KOPT-K1 (cell line): ENCODE results near the gene DCTN1.

Source experiments
- H3K27ac ChIP-seq: fragments of 200-600 bp; sonication (generic); 2 replicates; pipeline ENCODE4 v1.5.1; 2016; ENCODE audit warnings: antibody characterized with exemption, mild to moderate bottlenecking, low read depth, low read length; ENCODE audit not compliant: poor library complexity, severe bottlenecking
- H3K36me3 ChIP-seq: fragments of 200-600 bp; sonication (generic); 2 replicates; pipeline ENCODE4 v1.5.1; 2017; ENCODE audit warnings: antibody characterized with exemption, mild to moderate bottlenecking, low read length, moderate library complexity; ENCODE audit not compliant: insufficient read depth
- H3K9me3 ChIP-seq: fragments of 200-600 bp; sonication (generic); 2 replicates; pipeline ENCODE4 v1.5.1; 2017; ENCODE audit warnings: antibody characterized with exemption, low read length, mild to moderate bottlenecking; ENCODE audit not compliant: insufficient read depth, poor library complexity, severe bottlenecking

DCTN1 gene

GRCh38 chr2:74391209-74391579 lies 11.1 kb upstream of the DCTN1 start:
- Histone ChIP-seq H3K36me3 (peaks cover 3% of the 10 kb centered on the region; the same call in 1 of the 2 replicates), H3K27ac (peak overlapping the region; percentile 86), H3K9me3 (no peaks in the 10 kb centered on the region)

- peaks cover 6% of the 10 kb centered on the region; the same call in 1 of the 2 replicates for H3K36me3 ChIP-seq
- no peak overlapping the region for H3K27ac ChIP-seq
- H3K9me3 ChIP-seq, result no peaks in the 10 kb centered on the region
Observed at GRCh38 chr2:74390606-74391005, 10.5 kb upstream of the DCTN1 start.

DNA sequence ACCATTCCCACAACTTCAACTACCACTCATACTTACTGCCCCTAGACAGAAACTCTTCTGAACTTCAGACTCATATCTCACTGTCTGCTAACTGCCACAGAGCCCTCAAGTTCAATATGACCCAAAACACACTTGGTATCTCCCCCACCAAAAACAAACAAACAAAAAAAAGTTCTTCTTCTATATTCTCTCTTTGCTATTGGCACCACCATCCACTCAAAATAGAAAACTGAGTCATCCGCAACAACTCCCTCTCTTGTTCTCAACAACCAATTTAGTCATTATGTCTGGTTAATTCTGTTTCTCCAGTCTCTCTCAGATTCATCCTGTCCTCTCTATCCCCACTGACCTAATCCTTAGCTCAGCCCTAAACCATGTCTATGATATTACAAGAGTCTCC lies 7.2 kb upstream of the DCTN1 start:
- H3K36me3 ChIP-seq, result peaks cover 29% of the 10 kb centered on the region
- H3K27ac ChIP-seq, result no peak overlapping the region
- H3K9me3 ChIP-seq, result no peaks in the 10 kb centered on the region

- Histone ChIP-seq H3K36me3 (peaks cover 29% of the 10 kb centered on the region), H3K27ac (no peak overlapping the region)
Observed at GRCh38 chr2:74385396-74385795, 5.3 kb upstream of the DCTN1 start.

DNA sequence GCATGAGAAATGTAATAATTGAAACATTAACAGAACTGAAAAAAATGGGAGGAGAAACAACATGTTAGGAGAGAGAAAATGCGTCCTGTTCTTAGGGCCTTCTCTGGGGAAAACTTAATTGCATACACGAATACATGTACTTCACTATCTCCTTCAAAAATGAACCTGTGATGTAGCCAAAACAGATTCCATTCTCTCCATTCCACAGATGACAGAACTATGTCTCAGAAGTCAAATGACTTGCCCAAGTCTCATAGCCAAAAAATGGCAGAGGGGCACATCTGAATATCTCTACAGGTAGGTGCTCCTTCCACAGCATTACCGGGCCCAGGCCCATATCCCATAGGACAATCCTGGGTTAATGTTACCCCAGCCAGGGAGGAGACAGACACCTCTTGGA lies 3.9 kb upstream of the DCTN1 start:
- Histone ChIP-seq H3K27ac (no peak overlapping the region), H3K9me3 (no peaks in the 10 kb centered on the region), H3K36me3 (peaks cover 29% of the 10 kb centered on the region)

More at GRCh38 chr2:74385396-74385795, 5.3 kb upstream of the DCTN1 start:
- no peaks in the 10 kb centered on the region for H3K9me3 ChIP-seq

DNA sequence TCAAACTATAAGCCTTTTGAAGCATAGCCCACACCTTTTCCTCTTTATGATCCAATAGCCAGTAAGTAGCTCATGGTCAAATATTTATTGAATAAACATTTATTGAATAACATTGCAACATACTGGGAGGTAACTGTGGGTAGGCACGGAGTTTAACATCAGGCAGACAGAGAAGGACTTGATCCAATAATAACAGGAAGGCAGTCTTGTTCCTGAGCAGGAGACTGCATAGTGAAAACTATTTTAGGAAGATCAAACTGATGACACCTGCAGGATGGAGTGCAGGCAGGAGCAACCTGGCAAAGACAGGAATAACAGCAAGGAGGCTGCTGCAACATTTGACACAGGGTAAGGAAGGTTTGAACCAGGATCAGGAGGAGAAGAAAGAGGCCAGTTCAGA lies 3.1 kb upstream of the DCTN1 start:
- H3K9me3 ChIP-seq, result no peaks in the 10 kb centered on the region
- H3K27ac ChIP-seq, result no peak overlapping the region
- peaks cover 29% of the 10 kb centered on the region for H3K36me3 ChIP-seq

DNA sequence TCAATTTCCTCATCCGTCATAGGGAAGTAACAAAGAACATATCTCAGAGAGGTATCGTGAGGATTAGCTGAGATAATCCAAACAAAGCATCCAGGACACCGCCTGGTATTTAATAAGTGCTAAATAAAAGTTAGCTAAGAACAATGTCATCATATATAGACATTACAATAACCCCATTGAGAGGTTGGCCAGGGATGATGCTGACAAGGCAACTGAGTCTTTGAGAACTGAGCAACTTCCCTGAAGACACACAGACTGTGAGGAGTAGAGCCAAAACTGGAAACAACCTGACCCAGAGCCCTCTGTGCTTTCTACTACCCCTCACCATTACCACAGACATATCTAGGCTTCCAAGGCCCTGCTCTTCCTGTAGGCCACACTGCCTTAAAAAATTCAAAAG lies 1.6 kb upstream of the DCTN1 start:
- no peaks in the 10 kb centered on the region for H3K9me3 ChIP-seq
- no peak overlapping the region for H3K27ac ChIP-seq
- H3K36me3 ChIP-seq, result peaks cover 42% of the 10 kb centered on the region

GRCh38 chr2:74378007-74378406 lies 2.1 kb downstream of the DCTN1 start:
- H3K36me3 ChIP-seq, result peaks cover 24% of the 10 kb centered on the region
- no peaks in the 10 kb centered on the region for H3K9me3 ChIP-seq
- no peak overlapping the region for H3K27ac ChIP-seq

GRCh38 chr2:74375838-74376237 lies 4.3 kb downstream of the DCTN1 start:
- no peak overlapping the region for H3K27ac ChIP-seq
- H3K36me3 ChIP-seq, result peaks cover 44% of the 10 kb centered on the region
- H3K9me3 ChIP-seq, result no peaks in the 10 kb centered on the region

GRCh38 chr2:74374509-74375205 lies 5.5 kb downstream of the DCTN1 start:
- H3K27ac ChIP-seq, result no peak overlapping the region
- H3K36me3 ChIP-seq, result peaks cover 55% of the 10 kb centered on the region
- H3K9me3 ChIP-seq, result no peaks in the 10 kb centered on the region

- Histone ChIP-seq H3K9me3 (no peaks in the 10 kb centered on the region), H3K36me3 (peaks cover 62% of the 10 kb centered on the region), H3K27ac (no peak overlapping the region)
Observed at GRCh38 chr2:74373985-74374384, 6.1 kb downstream of the DCTN1 start.

DNA sequence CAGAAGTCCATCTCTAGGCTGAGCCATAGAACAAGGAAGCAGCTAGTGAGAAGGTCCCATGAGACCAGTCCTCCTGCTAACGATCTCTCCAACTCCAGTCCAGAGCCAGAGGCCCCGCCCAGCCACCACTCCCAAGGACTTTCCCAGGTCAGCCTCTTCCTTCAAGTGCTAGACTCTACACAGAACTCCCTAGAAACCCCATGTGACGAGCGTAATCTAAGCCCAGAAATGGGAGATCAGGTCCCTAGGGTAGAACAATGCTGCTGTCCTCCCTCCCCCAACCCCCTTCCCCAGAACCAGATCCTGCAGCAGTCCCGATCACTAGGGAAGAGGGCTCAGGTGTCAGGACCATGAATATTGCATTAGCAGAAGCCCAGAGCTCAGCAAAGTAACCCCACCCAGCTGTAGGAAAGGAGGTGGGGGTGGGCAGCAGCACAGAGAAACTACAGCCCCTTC lies 6.9 kb downstream of the DCTN1 start:
- Histone ChIP-seq H3K9me3 (no peaks in the 10 kb centered on the region), H3K27ac (no peak overlapping the region), H3K36me3 (peaks cover 69% of the 10 kb centered on the region)

DNA sequence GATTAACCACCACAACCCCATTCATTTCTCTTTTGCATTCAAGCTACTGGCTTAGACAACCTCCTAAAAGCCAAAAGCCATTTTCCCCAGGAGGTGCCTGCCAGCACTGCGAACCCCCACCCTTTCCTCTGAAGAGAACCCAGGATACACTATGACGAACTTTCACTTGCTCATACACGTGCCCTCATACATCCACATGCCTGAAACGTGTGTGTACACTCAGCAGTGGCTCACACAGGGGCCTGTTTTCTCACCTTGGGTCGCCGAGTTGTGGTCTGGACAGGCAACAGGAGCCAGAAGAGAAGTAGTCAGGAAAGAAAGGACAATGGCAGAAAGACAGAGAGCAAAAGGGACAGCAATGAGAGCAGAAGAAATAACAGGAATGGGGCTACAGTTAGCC lies 7.4 kb downstream of the DCTN1 start:
- H3K9me3 ChIP-seq, result no peaks in the 10 kb centered on the region
- peaks cover 71% of the 10 kb centered on the region for H3K36me3 ChIP-seq
- no peak overlapping the region for H3K27ac ChIP-seq

DNA sequence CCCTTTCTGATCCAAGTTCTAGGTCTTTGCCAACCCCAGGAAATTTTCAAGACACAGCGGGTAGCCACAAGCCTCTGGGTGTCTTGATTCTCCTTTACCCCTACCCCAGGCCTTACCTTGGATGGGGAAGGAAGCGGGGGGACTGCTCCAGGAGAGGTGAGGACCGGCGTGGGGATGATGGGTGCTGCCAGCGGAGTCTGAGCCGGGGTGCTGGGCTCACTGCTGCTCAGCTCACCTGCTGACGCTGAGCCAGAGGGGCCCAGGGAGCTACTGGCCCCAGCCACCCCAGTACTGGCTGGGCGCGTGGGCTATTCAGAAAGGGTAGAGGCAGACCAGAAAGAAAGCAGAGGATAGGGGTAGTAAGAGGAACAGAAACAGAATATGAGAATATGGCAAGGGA lies 8.7 kb downstream of the DCTN1 start:
- no peak overlapping the region for H3K27ac ChIP-seq
- peaks cover 71% of the 10 kb centered on the region for H3K36me3 ChIP-seq
- H3K9me3 ChIP-seq, result no peaks in the 10 kb centered on the region

- no peaks in the 10 kb centered on the region for H3K9me3 ChIP-seq
- no peak overlapping the region for H3K27ac ChIP-seq
- peaks cover 78% of the 10 kb centered on the region for H3K36me3 ChIP-seq
Observed at GRCh38 chr2:74369976-74370375, 10.1 kb downstream of the DCTN1 start.

DNA sequence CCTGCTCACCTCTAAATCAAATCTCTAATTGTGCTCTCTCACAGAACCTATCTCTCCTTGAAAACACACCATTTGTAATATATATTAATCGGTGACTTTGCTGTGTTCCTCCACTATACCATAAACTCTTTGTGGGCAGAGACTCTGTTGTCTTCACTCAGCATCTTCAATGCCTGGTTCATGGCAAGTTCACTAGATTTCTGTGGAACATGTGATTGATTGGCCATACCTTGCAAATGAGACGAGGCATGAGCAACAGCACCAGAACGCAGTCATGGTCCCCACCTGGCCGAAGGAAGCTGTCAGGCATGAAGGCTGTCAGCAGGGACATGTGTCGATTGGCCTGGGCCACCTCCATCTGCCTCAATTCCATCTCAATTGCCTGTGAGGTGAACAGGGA lies 11.6 kb downstream of the DCTN1 start:
- Histone ChIP-seq H3K27ac (no peak overlapping the region), H3K36me3 (peaks cover 93% of the 10 kb centered on the region)

More for the DNA sequence above, 11.6 kb downstream of the DCTN1 start:
- H3K9me3 ChIP-seq, result no peaks in the 10 kb centered on the region
